Stimulated activated CD4-positive, alpha-beta T cell treated with anti-CD3 and anti-CD28 coated beads, Interleukin-4, amount 100 ng/mL, for 1 hour (primary cell): ENCODE results near the gene C3orf70.

ENCODE experiments used
- DNase-seq: peaks from one replicate; pipeline ENCODE4 v3.0.0-alpha.2; 2020

C3orf70 gene

GRCh38 chr3:185084901-185085300, 68.0 kb downstream of the C3orf70 start:
- no peak for DNase-seq

- no peak for DNase-seq
These were observed 68.5 kb downstream of the C3orf70 start for GRCh38 chr3:185084402-185084801.

GRCh38 chr3:185082829-185083228, 70.0 kb downstream of the C3orf70 start:
- no peak for DNase-seq

GRCh38 chr3:185082149-185082548, 70.7 kb downstream of the C3orf70 start:
- no peak for DNase-seq

GRCh38 chr3:185081521-185081920, 71.3 kb downstream of the C3orf70 start:
- DNase-seq, result no peak

GRCh38 chr3:185079625-185080024, 73.2 kb downstream of the C3orf70 start:
- no peak for DNase-seq

- no peak for DNase-seq
These were observed 76.6 kb downstream of the C3orf70 start for GRCh38 chr3:185076219-185076618.

- DNase-seq, result no peak
These were observed 77.3 kb downstream of the C3orf70 start for GRCh38 chr3:185075547-185075946.

GRCh38 chr3:185071287-185071800, 81.5 kb downstream of the C3orf70 start:
- DNase-seq, result no peak

GRCh38 chr3:185070491-185071286, 82.2 kb downstream of the C3orf70 start:
- no peak for DNase-seq

- no peak for DNase-seq
These were observed 83.5 kb downstream of the C3orf70 start for GRCh38 chr3:185069037-185070030.

- DNase-seq, result no peak
These were observed 85.7 kb downstream of the C3orf70 start for GRCh38 chr3:185067173-185067572.

GRCh38 chr3:185066251-185066650, 86.6 kb downstream of the C3orf70 start:
- DNase-seq, result no peak

- DNase-seq, result no peak
These were observed 87.8 kb downstream of the C3orf70 start for GRCh38 chr3:185065059-185065458.

GRCh38 chr3:185063431-185063830, 89.4 kb downstream of the C3orf70 start:
- DNase-seq, result no peak

- DNase-seq, result no peak
These were observed 90.7 kb downstream of the C3orf70 start for GRCh38 chr3:185062191-185062590.

GRCh38 chr3:185060655-185061054, 92.2 kb downstream of the C3orf70 start:
- no peak for DNase-seq

GRCh38 chr3:185059766-185060165, 93.1 kb downstream of the C3orf70 start:
- DNase-seq, result no peak

- DNase-seq, result no peak
These were observed 94.1 kb downstream of the C3orf70 start for GRCh38 chr3:185058796-185059195.

- DNase-seq, result no peak
These were observed 95.0 kb downstream of the C3orf70 start for GRCh38 chr3:185057829-185058228.

GRCh38 chr3:185056908-185057307, 96.0 kb downstream of the C3orf70 start:
- no peak for DNase-seq

- no peak for DNase-seq
These were observed 100.2 kb downstream of the C3orf70 start for GRCh38 chr3:185052631-185053030.

- no peak for DNase-seq
These were observed 101.1 kb downstream of the C3orf70 start for GRCh38 chr3:185051801-185052200.

GRCh38 chr3:185049710-185050109, 103.2 kb downstream of the C3orf70 start:
- DNase-seq, result no peak
